HG03521 (cell line): ENCODE data around the gene DZANK1.
"Not testable (repeated sequence)": the region's sequence is repeated elsewhere in the genome, so short reads cannot be mapped to it uniquely, and the experiment has no call there.

Experiments
- ATAC-seq: cut with Tn5 transposase; IDR thresholded peaks from one replicate; pipeline ENCODE4 v1.9.1; 2021; ENCODE audit warnings: mild to moderate bottlenecking, moderate library complexity; ENCODE audit not compliant: unreplicated experiment

DZANK1 gene

GRCh38 chr20:18440403-18440802 lies 26.4 kb downstream of the DZANK1 start:
- no peak for ATAC-seq

- no peak for ATAC-seq
Measured at GRCh38 chr20:18436847-18437246, 30.0 kb downstream of the DZANK1 start.

- no peak for ATAC-seq
Measured at GRCh38 chr20:18431206-18431605, 35.6 kb downstream of the DZANK1 start.

GRCh38 chr20:18430172-18430826 lies 36.5 kb downstream of the DZANK1 start:
- no peak for ATAC-seq

GRCh38 chr20:18428490-18429173 lies 38.2 kb downstream of the DZANK1 start:
- no peak for ATAC-seq

GRCh38 chr20:18427214-18427613 lies 39.6 kb downstream of the DZANK1 start:
- ATAC-seq = no peak

- no peak for ATAC-seq
Measured at GRCh38 chr20:18421608-18422007, 45.2 kb downstream of the DZANK1 start.

- ATAC-seq = no peak
Measured at GRCh38 chr20:18416486-18416885, 50.3 kb downstream of the DZANK1 start.

GRCh38 chr20:18414140-18414539 lies 52.7 kb downstream of the DZANK1 start:
- ATAC-seq = no peak

- ATAC-seq = no peak
Measured at GRCh38 chr20:18412221-18412901, 54.5 kb downstream of the DZANK1 start.

- no peak for ATAC-seq
Measured at GRCh38 chr20:18405826-18406225, 61.0 kb downstream of the DZANK1 start.

GRCh38 chr20:18404172-18404571 lies 62.7 kb downstream of the DZANK1 start:
- ATAC-seq = no peak

- no peak for ATAC-seq
Measured at GRCh38 chr20:18403269-18403668, 63.6 kb downstream of the DZANK1 start.

GRCh38 chr20:18401305-18401704 lies 65.5 kb downstream of the DZANK1 start:
- ATAC-seq = no peak

GRCh38 chr20:18400460-18400859 lies 66.4 kb downstream of the DZANK1 start:
- ATAC-seq = no peak

GRCh38 chr20:18398713-18399112 lies 68.1 kb downstream of the DZANK1 start:
- ATAC-seq = not testable (repeated sequence)

- no peak for ATAC-seq
Measured at GRCh38 chr20:18397030-18397429, 69.8 kb downstream of the DZANK1 start.

GRCh38 chr20:18395544-18395943 lies 71.3 kb downstream of the DZANK1 start:
- no peak for ATAC-seq

- no peak for ATAC-seq
Measured at GRCh38 chr20:18394363-18394762, 72.5 kb downstream of the DZANK1 start.

- ATAC-seq = no peak
Measured at GRCh38 chr20:18391686-18392085, 75.1 kb downstream of the DZANK1 start.

GRCh38 chr20:18390201-18390600 lies 76.6 kb downstream of the DZANK1 start:
- no peak for ATAC-seq

GRCh38 chr20:18388860-18389259 lies 78.0 kb downstream of the DZANK1 start:
- ATAC-seq = no peak
